ENCODE data around the gene CAMK2A.

The CAMK2A gene

DNA sequence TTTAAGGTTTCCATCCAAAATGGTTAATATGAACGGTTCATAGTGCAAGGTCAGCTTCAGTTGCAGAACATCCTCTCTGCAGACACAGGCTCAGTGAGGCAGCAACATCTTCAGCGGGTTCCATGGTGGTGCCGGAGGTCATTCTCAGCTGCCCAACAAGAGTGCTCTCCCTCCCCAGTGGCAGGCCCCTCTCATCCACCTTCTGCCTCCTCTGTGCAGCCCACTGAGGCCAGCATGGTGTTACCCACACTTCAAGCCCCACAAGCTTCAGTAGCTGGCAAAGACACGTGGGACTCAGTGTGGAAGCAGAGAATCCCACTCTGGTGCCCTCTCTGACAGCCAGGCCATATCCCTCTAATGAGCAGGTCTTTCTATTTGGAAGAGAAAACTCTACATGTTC lies 17.2 kb upstream of the CAMK2A start:
- Histone ChIP-seq H3K9ac (no peak overlapping the region), H3K36me3 (ENCODE audit: control insufficient read depth, insufficient read depth, low read length) (no peaks in the 10 kb centered on the region), H3K79me2 (no peaks in the 10 kb centered on the region), H3K9me3 (ENCODE audit: control insufficient read depth, low read length) (no peaks in the 10 kb centered on the region), H3K4me2 (ENCODE audit: low read length) (no peak overlapping the region), H3K4me3 (ENCODE audit: low read depth, low read length) (no peak overlapping the region), H3K27me3 (ENCODE audit: control insufficient read depth, insufficient read depth, low read length) (no peaks in the 10 kb centered on the region), H3K4me1 (no peaks in the 10 kb centered on the region), H2AFZ (no peak overlapping the region), H3K27ac (no peak overlapping the region)
- TF ChIP-seq, protein P1, sequence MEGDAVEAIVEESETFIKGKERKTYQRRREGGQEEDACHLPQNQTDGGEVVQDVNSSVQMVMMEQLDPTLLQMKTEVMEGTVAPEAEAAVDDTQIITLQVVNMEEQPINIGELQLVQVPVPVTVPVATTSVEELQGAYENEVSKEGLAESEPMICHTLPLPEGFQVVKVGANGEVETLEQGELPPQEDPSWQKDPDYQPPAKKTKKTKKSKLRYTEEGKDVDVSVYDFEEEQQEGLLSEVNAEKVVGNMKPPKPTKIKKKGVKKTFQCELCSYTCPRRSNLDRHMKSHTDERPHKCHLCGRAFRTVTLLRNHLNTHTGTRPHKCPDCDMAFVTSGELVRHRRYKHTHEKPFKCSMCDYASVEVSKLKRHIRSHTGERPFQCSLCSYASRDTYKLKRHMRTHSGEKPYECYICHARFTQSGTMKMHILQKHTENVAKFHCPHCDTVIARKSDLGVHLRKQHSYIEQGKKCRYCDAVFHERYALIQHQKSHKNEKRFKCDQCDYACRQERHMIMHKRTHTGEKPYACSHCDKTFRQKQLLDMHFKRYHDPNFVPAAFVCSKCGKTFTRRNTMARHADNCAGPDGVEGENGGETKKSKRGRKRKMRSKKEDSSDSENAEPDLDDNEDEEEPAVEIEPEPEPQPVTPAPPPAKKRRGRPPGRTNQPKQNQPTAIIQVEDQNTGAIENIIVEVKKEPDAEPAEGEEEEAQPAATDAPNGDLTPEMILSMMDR (IDR thresholded peaks at IDR 0.05): no peak

DNA sequence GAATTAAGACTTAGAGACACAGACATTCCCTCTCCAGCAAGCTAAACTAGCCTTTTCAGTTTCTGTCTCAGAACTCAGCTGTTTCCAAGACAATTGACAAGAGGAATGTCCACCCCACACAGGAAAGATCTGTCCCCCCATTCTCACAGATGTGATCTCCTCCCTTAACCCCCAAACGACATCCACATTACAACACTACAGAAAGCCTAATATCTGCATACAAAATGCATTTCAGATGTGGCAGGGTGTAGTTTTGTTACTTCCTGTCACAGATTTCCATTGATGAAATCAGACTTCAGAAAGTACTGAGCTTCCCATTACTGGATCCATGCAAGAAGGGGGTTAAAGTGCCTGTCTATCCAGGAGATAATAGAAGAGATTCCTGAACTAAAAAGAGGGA lies 16.0 kb upstream of the CAMK2A start:
- Histone ChIP-seq H2AFZ (no peak overlapping the region), H3K4me2 (ENCODE audit: low read length) (no peak overlapping the region), H3K9me3 (ENCODE audit: control insufficient read depth, low read length) (no peaks in the 10 kb centered on the region), H3K4me1 (no peaks in the 10 kb centered on the region), H3K4me3 (ENCODE audit: low read depth, low read length) (no peak overlapping the region), H3K79me2 (no peaks in the 10 kb centered on the region), H3K9ac (no peak overlapping the region), H3K27ac (no peak overlapping the region), H3K27me3 (ENCODE audit: control insufficient read depth, insufficient read depth, low read length) (no peaks in the 10 kb centered on the region), H3K36me3 (ENCODE audit: control insufficient read depth, insufficient read depth, low read length) (no peaks in the 10 kb centered on the region)
- TF ChIP-seq, protein P1 (IDR thresholded peaks at IDR 0.05): no peak

DNA sequence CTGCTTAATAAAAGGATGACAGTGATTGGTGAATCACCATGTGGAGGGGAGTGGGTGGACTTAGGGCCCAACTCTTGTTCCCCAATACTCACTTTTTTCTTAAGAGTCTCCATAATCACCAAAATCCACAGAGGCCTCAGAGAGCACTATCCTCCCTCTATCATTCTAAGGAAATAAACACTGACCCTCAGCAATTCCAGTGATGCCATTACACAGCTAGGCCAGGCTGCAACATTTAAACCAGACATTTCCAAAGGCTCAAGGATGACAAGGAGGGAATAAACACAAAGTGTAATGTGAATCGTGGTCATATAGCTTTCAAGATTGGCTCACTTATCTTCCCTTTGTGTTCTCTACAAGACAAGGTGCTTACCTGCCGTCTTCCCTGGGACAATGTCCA lies 15.5 kb upstream of the CAMK2A start:
- H3K9me3 ChIP-seq (ENCODE audit: control insufficient read depth, low read length): no peaks in the 10 kb centered on the region
- no peaks in the 10 kb centered on the region for H3K79me2 ChIP-seq
- H3K4me3 ChIP-seq (ENCODE audit: low read depth, low read length): no peak overlapping the region
- no peak overlapping the region for H3K27ac ChIP-seq
- H3K9ac ChIP-seq: no peak overlapping the region
- H3K4me1 ChIP-seq: no peaks in the 10 kb centered on the region
- no peak overlapping the region for H2AFZ ChIP-seq
- no peak overlapping the region for H3K4me2 ChIP-seq (ENCODE audit: low read length)
- TF ChIP-seq, protein P1 (IDR thresholded peaks at IDR 0.05): no peak
- H3K27me3 ChIP-seq (ENCODE audit: control insufficient read depth, insufficient read depth, low read length): no peaks in the 10 kb centered on the region
- H3K36me3 ChIP-seq (ENCODE audit: control insufficient read depth, insufficient read depth, low read length): no peaks in the 10 kb centered on the region

DNA sequence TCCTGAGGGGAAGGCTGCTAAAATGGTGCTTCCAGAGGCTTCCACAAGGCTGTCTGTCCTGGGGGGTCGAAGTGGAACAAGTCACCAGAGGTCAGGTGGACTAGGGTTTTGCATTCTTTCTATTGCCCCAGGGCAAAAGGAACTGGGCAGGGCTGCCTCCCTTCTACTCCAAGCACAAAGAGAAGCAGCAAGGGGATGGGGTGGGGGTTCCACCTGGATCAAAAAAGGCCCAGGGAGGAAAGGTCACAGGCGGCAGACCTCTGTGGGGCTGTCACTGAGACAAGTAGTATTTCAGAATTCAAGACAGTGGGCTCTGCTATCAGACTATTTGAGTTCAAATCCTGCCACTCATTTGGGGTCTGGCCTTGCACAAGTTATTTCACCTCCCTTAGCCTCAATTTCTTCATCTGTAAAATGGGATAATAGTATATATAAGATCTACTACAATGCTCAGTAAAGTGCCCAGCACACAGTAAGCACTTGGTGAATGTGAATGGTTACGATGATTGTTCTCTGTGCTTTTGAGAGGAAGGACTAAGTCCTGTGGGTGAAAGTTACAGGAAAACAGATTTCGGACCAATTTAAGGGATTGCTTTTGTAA lies 15.0 kb upstream of the CAMK2A start:
- Histone ChIP-seq H2AFZ (no peak overlapping the region), H3K79me2 (no peaks in the 10 kb centered on the region), H3K27ac (no peak overlapping the region), H3K4me1 (no peaks in the 10 kb centered on the region), H3K9me3 (ENCODE audit: control insufficient read depth, low read length) (no peaks in the 10 kb centered on the region), H3K4me3 (ENCODE audit: low read depth, low read length) (no peak overlapping the region), H3K36me3 (ENCODE audit: control insufficient read depth, insufficient read depth, low read length) (no peaks in the 10 kb centered on the region), H3K27me3 (ENCODE audit: control insufficient read depth, insufficient read depth, low read length) (no peaks in the 10 kb centered on the region), H3K9ac (no peak overlapping the region), H3K4me2 (ENCODE audit: low read length) (no peak overlapping the region)
- TF ChIP-seq, protein P1 (IDR thresholded peaks at IDR 0.05): no peak

DNA sequence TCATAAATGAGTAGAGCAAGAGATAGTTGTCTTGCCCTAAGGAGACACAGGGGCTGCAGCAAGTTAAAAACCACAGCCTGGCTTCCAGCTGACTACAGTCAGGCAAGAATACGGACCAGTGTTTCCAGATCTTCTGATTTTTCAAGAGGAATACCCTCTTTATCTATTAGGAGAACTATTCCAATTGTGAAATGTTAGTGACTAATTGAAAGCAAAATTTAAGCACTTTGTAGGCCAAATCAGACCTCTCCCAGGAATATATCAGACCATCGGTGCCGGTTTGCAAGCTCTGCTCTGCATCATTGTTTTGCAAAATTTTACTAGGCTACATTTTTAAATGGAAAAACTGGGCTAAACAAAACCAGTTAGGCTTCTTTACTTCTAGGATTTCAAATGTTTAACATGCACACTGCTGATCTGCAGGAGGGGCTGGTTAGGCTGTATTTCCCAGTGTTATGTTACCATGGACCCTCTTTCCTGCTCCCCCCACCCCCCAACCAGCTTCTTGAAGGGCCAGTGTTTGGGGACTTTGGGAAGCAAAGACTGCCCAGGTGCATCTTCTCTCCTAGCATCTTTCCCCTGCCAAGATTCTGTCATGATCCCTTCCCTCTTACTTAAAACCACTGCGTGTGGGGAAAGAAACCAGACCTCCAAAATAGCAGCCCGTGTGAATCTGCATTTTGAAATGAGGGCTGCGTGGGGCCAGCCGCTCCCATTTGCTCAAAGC lies 14.2 kb upstream of the CAMK2A start:
- H3K79me2 ChIP-seq: no peaks in the 10 kb centered on the region
- no peak overlapping the region for H3K9ac ChIP-seq
- TF ChIP-seq, protein P1 (IDR thresholded peaks at IDR 0.05): no peak
- H2AFZ ChIP-seq: no peak overlapping the region
- no peaks in the 10 kb centered on the region for H3K27me3 ChIP-seq (ENCODE audit: control insufficient read depth, insufficient read depth, low read length)
- no peaks in the 10 kb centered on the region for H3K4me1 ChIP-seq
- no peak overlapping the region for H3K27ac ChIP-seq
- H3K4me3 ChIP-seq (ENCODE audit: low read depth, low read length): no peak overlapping the region
- H3K4me2 ChIP-seq (ENCODE audit: low read length): no peak overlapping the region
- no peaks in the 10 kb centered on the region for H3K9me3 ChIP-seq (ENCODE audit: control insufficient read depth, low read length)
- no peaks in the 10 kb centered on the region for H3K36me3 ChIP-seq (ENCODE audit: control insufficient read depth, insufficient read depth, low read length)

All from parathyroid adenoma (tissue), 2 donors.